Central memory CD8-positive, alpha-beta T cell (primary cell): ENCODE measurements around the gene TXLNG.

ENCODE experiments used
- ATAC-seq: fragments of 150-1000 bp; cut with Tn5 transposase; replicated peaks from 2 replicates; pipeline ENCODE4 v1.10.0; 2022; ENCODE audit warnings: mild to moderate bottlenecking, moderate FRiP score, moderate number of reproducible peaks; ENCODE audit not compliant: poor library complexity, severe bottlenecking; ENCODE audit errors: extremely low read depth
- DNase-seq, 2 donors: peaks; one replicate each; pipeline ENCODE4 v3.0.0; 2021; ENCODE audit warnings: low spot score in 2 of 2
- H3K27ac Mint-ChIP-seq: one replicate; pipeline ENCODE4 v1.8.0; 2022; ENCODE audit warnings: low read depth, mild to moderate bottlenecking, moderate library complexity, mixed read lengths
- H3K27me3 Mint-ChIP-seq: one replicate; pipeline ENCODE4 v1.8.0; 2022; ENCODE audit warnings: mixed read lengths
- H3K36me3 Mint-ChIP-seq: one replicate; pipeline ENCODE4 v1.8.0; 2022; ENCODE audit warnings: mild to moderate bottlenecking, moderate library complexity, mixed read lengths; ENCODE audit not compliant: insufficient read depth
- H3K4me1 Mint-ChIP-seq: one replicate; pipeline ENCODE4 v1.8.0; 2022; ENCODE audit warnings: mixed read lengths
- H3K4me3 Mint-ChIP-seq: one replicate; pipeline ENCODE4 v1.8.0; 2022; ENCODE audit warnings: mild to moderate bottlenecking, moderate library complexity, mixed read lengths
- H3K9me3 Mint-ChIP-seq: one replicate; pipeline ENCODE4 v1.8.0; 2022; ENCODE audit warnings: mixed read lengths

Gene TXLNG

GRCh38 chrX:16796298-16796697, 10.0 kb downstream of the TXLNG start:
- Mint-ChIP-seq H3K27me3 (no peaks in the 10 kb centered on the region), H3K4me1 (peaks cover 4% of the 10 kb centered on the region), H3K9me3 (no peaks in the 10 kb centered on the region), H3K27ac (no peak overlapping the region), H3K36me3 (peaks cover 16% of the 10 kb centered on the region), H3K4me3 (no peak overlapping the region)
- DNase-seq (no peak), ATAC-seq (no peak)

- no peak for ATAC-seq
- H3K27me3 Mint-ChIP-seq: no peaks in the 10 kb centered on the region
- peaks cover 11% of the 10 kb centered on the region for H3K36me3 Mint-ChIP-seq
- no peaks in the 10 kb centered on the region for H3K9me3 Mint-ChIP-seq
- DNase-seq: no peak
- H3K4me3 Mint-ChIP-seq: no peak overlapping the region
- H3K4me1 Mint-ChIP-seq: peaks cover 4% of the 10 kb centered on the region
- no peak overlapping the region for H3K27ac Mint-ChIP-seq
These were observed 11.1 kb downstream of the TXLNG start for GRCh38 chrX:16797358-16797757.

- no peaks in the 10 kb centered on the region for H3K9me3 Mint-ChIP-seq
- peaks cover 11% of the 10 kb centered on the region for H3K36me3 Mint-ChIP-seq
- H3K4me1 Mint-ChIP-seq: peaks cover 4% of the 10 kb centered on the region
- no peak overlapping the region for H3K27ac Mint-ChIP-seq
- ATAC-seq: no peak
- no peak for DNase-seq
- H3K4me3 Mint-ChIP-seq: no peak overlapping the region
- no peaks in the 10 kb centered on the region for H3K27me3 Mint-ChIP-seq
These were observed 11.6 kb downstream of the TXLNG start for GRCh38 chrX:16797841-16798240.

GRCh38 chrX:16804923-16805464, 18.7 kb downstream of the TXLNG start:
- no peak for DNase-seq
- ATAC-seq: no peak
- no peaks in the 10 kb centered on the region for H3K9me3 Mint-ChIP-seq
- H3K27ac Mint-ChIP-seq: no peak overlapping the region
- peaks cover 12% of the 10 kb centered on the region for H3K36me3 Mint-ChIP-seq
- peaks cover 11% of the 10 kb centered on the region for H3K4me1 Mint-ChIP-seq
- H3K27me3 Mint-ChIP-seq: no peaks in the 10 kb centered on the region
- no peak overlapping the region for H3K4me3 Mint-ChIP-seq

GRCh38 chrX:16807548-16807947, 21.3 kb downstream of the TXLNG start:
- ATAC-seq: no peak
- peaks cover 11% of the 10 kb centered on the region for H3K36me3 Mint-ChIP-seq
- no peak for DNase-seq
- H3K4me3 Mint-ChIP-seq: no peak overlapping the region
- H3K4me1 Mint-ChIP-seq: peaks cover 11% of the 10 kb centered on the region
- H3K9me3 Mint-ChIP-seq: no peaks in the 10 kb centered on the region
- H3K27me3 Mint-ChIP-seq: no peaks in the 10 kb centered on the region
- H3K27ac Mint-ChIP-seq: no peak overlapping the region

GRCh38 chrX:16807976-16808542, 21.8 kb downstream of the TXLNG start:
- H3K36me3 Mint-ChIP-seq: peaks cover 10% of the 10 kb centered on the region
- peaks cover 11% of the 10 kb centered on the region for H3K4me1 Mint-ChIP-seq
- H3K4me3 Mint-ChIP-seq: no peak overlapping the region
- DNase-seq (no peak), ATAC-seq (no peak)
- no peaks in the 10 kb centered on the region for H3K9me3 Mint-ChIP-seq
- no peaks in the 10 kb centered on the region for H3K27me3 Mint-ChIP-seq
- no peak overlapping the region for H3K27ac Mint-ChIP-seq

- Mint-ChIP-seq H3K27me3 (no peaks in the 10 kb centered on the region), H3K36me3 (peaks cover 7% of the 10 kb centered on the region), H3K27ac (no peak overlapping the region), H3K9me3 (no peaks in the 10 kb centered on the region), H3K4me3 (no peak overlapping the region), H3K4me1 (no peaks in the 10 kb centered on the region)
- no peak for DNase-seq
- ATAC-seq: no peak
These were observed 28.3 kb downstream of the TXLNG start for GRCh38 chrX:16814597-16814996.

GRCh38 chrX:16819634-16820033, 33.4 kb downstream of the TXLNG start:
- DNase-seq: no peak
- Mint-ChIP-seq H3K27me3 (no peaks in the 10 kb centered on the region), H3K9me3 (no peaks in the 10 kb centered on the region), H3K27ac (no peak overlapping the region), H3K4me1 (no peaks in the 10 kb centered on the region), H3K36me3 (peaks cover 25% of the 10 kb centered on the region), H3K4me3 (no peak overlapping the region)
- no peak for ATAC-seq

GRCh38 chrX:16822723-16823122, 36.5 kb downstream of the TXLNG start:
- no peak for ATAC-seq
- no peak overlapping the region for H3K27ac Mint-ChIP-seq

GRCh38 chrX:16825264-16826035, 39.2 kb downstream of the TXLNG start:
- H3K27me3 Mint-ChIP-seq: no peaks in the 10 kb centered on the region
- no peak for DNase-seq
- no peaks in the 10 kb centered on the region for H3K9me3 Mint-ChIP-seq
- no peaks in the 10 kb centered on the region for H3K4me1 Mint-ChIP-seq
- no peak for ATAC-seq
- H3K4me3 Mint-ChIP-seq: no peak overlapping the region
- H3K27ac Mint-ChIP-seq: no peak overlapping the region
- peaks cover 40% of the 10 kb centered on the region for H3K36me3 Mint-ChIP-seq

More at GRCh38 chrX:16822723-16823122, 36.5 kb downstream of the TXLNG start:
- no peak overlapping the region for H3K4me3 Mint-ChIP-seq
- no peaks in the 10 kb centered on the region for H3K4me1 Mint-ChIP-seq
- peaks cover 35% of the 10 kb centered on the region for H3K36me3 Mint-ChIP-seq
- no peaks in the 10 kb centered on the region for H3K9me3 Mint-ChIP-seq
- no peak for DNase-seq
- H3K27me3 Mint-ChIP-seq: no peaks in the 10 kb centered on the region

- Mint-ChIP-seq H3K4me3 (no peak overlapping the region), H3K36me3 (peaks cover 40% of the 10 kb centered on the region), H3K27ac (no peak overlapping the region), H3K9me3 (no peaks in the 10 kb centered on the region), H3K27me3 (no peaks in the 10 kb centered on the region), H3K4me1 (no peaks in the 10 kb centered on the region)
- ATAC-seq: peak; percentile 32
- DNase-seq: no peak
These were observed 39.9 kb downstream of the TXLNG start for GRCh38 chrX:16826207-16826606.

- Mint-ChIP-seq H3K27me3 (no peaks in the 10 kb centered on the region), H3K9me3 (no peaks in the 10 kb centered on the region), H3K27ac (no peak overlapping the region), H3K4me3 (no peak overlapping the region), H3K36me3 (peaks cover 41% of the 10 kb centered on the region), H3K4me1 (no peaks in the 10 kb centered on the region)
- ATAC-seq (no peak), DNase-seq (no peak)
These were observed 41.0 kb downstream of the TXLNG start for GRCh38 chrX:16827225-16827624.
